MM.1S (cell line): ENCODE data around the gene LHFPL2.

ENCODE experiments used
- EZH2phosphoT487 ChIP-seq: fragments of 300-600 bp; sonication (generic); IDR thresholded peaks from 2 replicates; pipeline ENCODE4 v1.6.1; 2018; ENCODE audit warnings: antibody characterized with exemption, low read length
- TF ChIP-seq, protein P1 (sequence below): fragments of 300-600 bp; sonication (generic); IDR thresholded peaks from 2 replicates; pipeline ENCODE4 v1.5.1; 2016; ENCODE audit warnings: antibody characterized with exemption, low read length, mixed read lengths

DNA sequence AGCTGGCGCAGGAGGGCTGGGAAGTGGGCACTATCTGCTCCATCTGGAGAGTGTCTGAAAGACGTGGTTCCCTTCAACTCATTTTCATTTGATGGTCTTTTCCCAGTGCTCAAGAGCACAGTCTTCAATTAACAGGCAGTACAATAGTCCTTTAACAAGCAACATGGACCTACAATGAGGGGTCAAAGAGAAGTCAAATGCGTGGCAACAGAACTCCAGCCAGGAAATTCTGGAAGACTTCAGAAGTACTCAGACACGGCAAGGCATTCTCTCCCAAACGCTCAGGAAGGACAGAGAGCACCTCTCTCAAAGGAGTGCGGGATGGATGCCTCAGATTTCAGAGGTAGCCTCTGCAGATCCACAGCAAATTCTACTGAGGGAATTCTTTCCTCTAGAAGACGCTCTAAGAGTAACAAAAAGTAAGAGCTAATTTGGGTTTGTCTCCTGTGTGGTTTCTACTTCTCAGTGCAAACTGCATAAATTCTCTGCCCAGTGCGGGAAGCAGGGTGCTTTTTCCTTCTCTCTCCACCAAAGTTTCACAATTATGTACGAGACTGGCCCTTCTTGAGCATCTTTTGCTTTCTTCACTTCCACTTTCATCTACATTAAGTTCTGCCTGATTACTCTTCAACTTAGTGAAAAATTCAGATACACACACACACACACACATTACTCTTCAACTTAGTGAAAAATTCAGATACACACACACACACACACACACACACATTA, 56.4 kb downstream of the LHFPL2 start:
- TF ChIP-seq, protein P1, sequence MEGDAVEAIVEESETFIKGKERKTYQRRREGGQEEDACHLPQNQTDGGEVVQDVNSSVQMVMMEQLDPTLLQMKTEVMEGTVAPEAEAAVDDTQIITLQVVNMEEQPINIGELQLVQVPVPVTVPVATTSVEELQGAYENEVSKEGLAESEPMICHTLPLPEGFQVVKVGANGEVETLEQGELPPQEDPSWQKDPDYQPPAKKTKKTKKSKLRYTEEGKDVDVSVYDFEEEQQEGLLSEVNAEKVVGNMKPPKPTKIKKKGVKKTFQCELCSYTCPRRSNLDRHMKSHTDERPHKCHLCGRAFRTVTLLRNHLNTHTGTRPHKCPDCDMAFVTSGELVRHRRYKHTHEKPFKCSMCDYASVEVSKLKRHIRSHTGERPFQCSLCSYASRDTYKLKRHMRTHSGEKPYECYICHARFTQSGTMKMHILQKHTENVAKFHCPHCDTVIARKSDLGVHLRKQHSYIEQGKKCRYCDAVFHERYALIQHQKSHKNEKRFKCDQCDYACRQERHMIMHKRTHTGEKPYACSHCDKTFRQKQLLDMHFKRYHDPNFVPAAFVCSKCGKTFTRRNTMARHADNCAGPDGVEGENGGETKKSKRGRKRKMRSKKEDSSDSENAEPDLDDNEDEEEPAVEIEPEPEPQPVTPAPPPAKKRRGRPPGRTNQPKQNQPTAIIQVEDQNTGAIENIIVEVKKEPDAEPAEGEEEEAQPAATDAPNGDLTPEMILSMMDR = no peak
- TF ChIP-seq EZH2phosphoT487 = no peak
